GM12864 (cell line): Measurements from ENCODE around the gene TBC1D10B.
"Not testable (repeated sequence)": the region's sequence is repeated elsewhere in the genome, so short reads cannot be mapped to it uniquely, and the experiment has no call there.

Experiments
- DNase-seq: peaks from one replicate; pipeline ENCODE4 v3.0.0-alpha.2; 2011; ENCODE audit warnings: low read depth
- H3K4me3 ChIP-seq: 2 replicates; pipeline ENCODE4 v1.5.1; 2011; ENCODE audit warnings: mild to moderate bottlenecking, low read depth, low read length, control low read depth

The TBC1D10B gene

GRCh38 chr16:30318647-30319046, 51.6 kb downstream of the TBC1D10B start:
- DNase-seq, H3K4me3 ChIP-seq: not testable (repeated sequence)

GRCh38 chr16:30310937-30311336, 59.4 kb downstream of the TBC1D10B start:
- H3K4me3 ChIP-seq, DNase-seq: not testable (repeated sequence)

GRCh38 chr16:30309255-30309654, 61.0 kb downstream of the TBC1D10B start:
- not testable (repeated sequence) for H3K4me3 ChIP-seq, DNase-seq
